Erythroblast (primary cell): ENCODE data around the gene SLC39A1.

ENCODE experiments used
- GATA1 ChIP-seq: IDR thresholded peaks from 2 replicates; pipeline ENCODE4 v1.6.1; 2011; ENCODE audit warnings: low read depth, mild to moderate bottlenecking, control low read depth, low read length, moderate library complexity
- POLR2A ChIP-seq: IDR thresholded peaks from 2 replicates; pipeline ENCODE4 v1.6.1; 2011; ENCODE audit warnings: mild to moderate bottlenecking, low read length

DNA sequence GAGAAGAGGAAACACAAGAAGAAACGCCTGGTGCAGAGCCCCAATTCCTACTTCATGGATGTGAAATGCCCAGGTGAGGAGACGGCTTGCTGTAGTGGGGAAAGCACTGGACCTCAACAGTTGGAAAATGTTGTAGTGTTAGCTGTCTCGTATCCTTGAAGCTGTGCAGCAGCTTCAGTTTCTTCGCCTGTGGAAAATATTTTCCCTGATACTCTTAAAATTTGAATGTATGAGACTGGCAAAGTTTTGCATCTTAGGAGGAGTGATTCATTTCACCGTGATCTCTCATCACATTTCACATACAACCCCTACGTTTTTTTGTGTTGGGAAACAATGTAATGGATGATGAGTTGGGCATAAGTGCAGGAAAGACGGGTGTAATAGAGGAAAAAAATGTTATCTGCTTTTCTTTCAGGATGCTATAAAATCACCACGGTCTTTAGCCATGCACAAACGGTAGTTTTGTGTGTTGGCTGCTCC lies 27.9 kb upstream of the SLC39A1 start:
- TF ChIP-seq POLR2A (no peak), GATA1 (no peak)
